ENCODE results near the gene IFI27L2. TPM values are rescaled to one million over a fixed set of nuclear protein-coding genes. Genes with fewer than 3 reads are reported as not detected.

IFI27L2 gene
- total and polyA plus RNA-seq, 2 of the 8 experiments (the other 6 are each of a cell fraction or from before 2014, with no cell fraction given), result 14.0 to 69.6 TPM

- TF ChIP-seq NANOG (IDR thresholded peaks at IDR 0.05; ENCODE audit: insufficient read depth, low read depth, low read length, poor library complexity, severe bottlenecking) (no peak), EGR1 (IDR thresholded peaks at IDR 0.05; ENCODE audit: borderline replicate concordance, low read depth, low read length) (no peak), RXRA (IDR thresholded peaks at IDR 0.05; ENCODE audit: insufficient read depth, low read depth, low read length) (no peak), CBX8 (IDR thresholded peaks at IDR 0.05; ENCODE audit: borderline replicate concordance, low read depth, low read length) (no peak), ATF2 (IDR thresholded peaks at IDR 0.05; ENCODE audit: low read length) (no peak), MAX (IDR thresholded peaks at IDR 0.05) (no peak), JUND (IDR thresholded peaks at IDR 0.05; ENCODE audit: low read length) (no peak), SIRT6 (IDR thresholded peaks at IDR 0.05; ENCODE audit: low read length) (no peak), EP300 (IDR thresholded peaks at IDR 0.05; ENCODE audit: borderline replicate concordance in 1 of 2, low read depth in 2 of 2, low read length in 2 of 2) (no peak)
Observed at GRCh38 chr14:94087891-94088290, 41.5 kb downstream of the IFI27L2 start (continued).
